HG03575 (cell line): Measurements from ENCODE around the gene ARHGDIA.
"Not testable (repeated sequence)": the region's sequence is repeated elsewhere in the genome, so short reads cannot be mapped to it uniquely, and the experiment has no call there.

Experiments
- ATAC-seq: cut with Tn5 transposase; IDR thresholded peaks from one replicate; pipeline ENCODE4 v1.9.1; 2021; ENCODE audit not compliant: unreplicated experiment, insufficient number of reproducible peaks, low FRiP score; ENCODE audit errors: extremely low read depth

The ARHGDIA gene

GRCh38 chr17:81849457-81849856 is 21.7 kb downstream of the ARHGDIA start:
- no peak for ATAC-seq

- no peak for ATAC-seq
Observed at GRCh38 chr17:81846743-81847689, 24.1 kb downstream of the ARHGDIA start.

- no peak for ATAC-seq
Observed at GRCh38 chr17:81845881-81846742, 25.0 kb downstream of the ARHGDIA start.

DNA sequence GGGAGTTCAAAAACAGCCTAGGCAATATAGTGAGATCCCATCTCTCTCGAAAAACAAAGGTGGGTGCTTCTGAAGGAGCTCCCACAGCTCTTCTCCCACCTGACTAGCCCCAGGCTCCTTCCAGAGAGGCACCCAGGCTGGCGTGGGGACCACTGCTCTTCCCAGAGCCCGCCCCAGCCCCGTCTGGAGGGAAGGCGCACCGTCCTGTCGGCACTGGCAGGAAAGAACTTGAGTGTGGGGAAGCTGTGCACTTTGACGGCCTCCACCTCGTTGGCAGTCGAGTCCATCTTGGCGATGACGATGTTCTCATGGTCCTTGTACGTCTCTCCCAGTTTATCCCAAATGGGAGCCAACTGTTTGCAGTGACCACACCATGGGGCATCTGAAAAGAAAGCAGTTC is 25.8 kb downstream of the ARHGDIA start:
- no peak for ATAC-seq

DNA sequence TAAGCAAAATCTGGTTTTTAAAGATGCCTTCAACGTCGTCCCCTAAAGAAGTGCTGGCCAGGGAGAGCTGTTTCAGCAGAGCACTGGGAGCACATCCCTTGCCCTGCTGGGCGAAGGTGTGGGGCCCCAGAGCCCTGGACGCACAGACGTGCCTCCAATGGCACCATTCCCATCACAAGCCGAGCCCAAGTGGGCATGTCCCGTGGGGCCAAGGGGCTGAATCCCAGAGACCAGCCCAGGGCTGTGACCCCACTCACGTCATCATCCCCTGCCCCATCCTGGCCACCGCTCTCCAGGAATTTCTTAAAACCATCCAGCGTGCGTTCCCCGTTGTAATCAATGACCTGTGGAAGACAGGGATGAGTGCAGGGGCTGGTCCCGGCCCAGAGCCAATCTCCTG is 26.2 kb downstream of the ARHGDIA start:
- ATAC-seq, result no peak

- ATAC-seq, result no peak
Observed at GRCh38 chr17:81844327-81844851, 26.7 kb downstream of the ARHGDIA start.

DNA sequence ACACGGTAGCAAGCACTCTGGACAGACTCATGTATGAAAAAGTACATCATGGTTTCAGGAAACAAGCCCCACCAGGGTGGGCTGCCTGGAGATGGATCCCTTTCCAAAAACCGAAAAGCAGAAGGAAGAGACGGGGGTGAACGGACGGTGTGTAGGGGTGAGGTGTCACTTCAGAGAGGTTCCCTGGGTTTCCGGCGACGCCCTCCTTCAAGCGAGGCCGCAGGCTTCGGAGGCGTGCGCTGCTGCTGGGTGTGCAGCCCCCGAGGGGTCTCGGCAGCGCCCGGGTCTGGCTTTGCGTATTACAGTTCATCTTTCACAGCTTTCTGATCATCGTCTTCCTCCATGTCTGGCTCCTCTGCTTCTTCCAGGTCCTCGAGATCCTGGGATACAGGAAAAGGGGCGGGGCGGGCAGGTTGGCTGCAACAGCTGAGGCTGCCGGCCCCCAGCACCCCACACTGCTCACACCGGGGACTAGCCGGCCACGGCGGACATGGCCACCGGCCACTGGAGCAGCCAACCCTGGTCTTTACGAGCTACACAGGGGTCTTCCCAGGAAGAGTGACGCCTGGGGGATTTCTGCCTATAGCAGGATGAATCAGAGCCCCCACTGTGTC is 27.3 kb downstream of the ARHGDIA start:
- no peak for ATAC-seq

- no peak for ATAC-seq
Observed at GRCh38 chr17:81842725-81843504, 28.2 kb downstream of the ARHGDIA start.

DNA sequence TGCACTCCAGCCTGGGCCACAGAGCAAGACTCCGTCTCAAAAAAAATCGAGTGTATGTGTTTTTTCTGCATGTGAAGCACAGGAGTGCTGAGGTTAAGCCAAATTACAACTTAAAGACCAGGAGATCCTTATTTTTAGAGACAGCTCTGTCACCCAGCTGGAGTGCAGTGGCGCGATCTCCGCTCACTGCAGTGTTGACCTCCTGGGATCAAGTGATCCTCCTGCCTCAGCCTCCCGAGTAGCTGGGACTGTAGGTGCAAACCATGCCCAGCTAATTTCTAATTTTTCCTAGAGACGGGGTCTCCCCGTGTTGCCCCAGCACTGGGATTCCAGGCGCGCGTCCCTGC is 28.8 kb downstream of the ARHGDIA start:
- ATAC-seq, result no peak

DNA sequence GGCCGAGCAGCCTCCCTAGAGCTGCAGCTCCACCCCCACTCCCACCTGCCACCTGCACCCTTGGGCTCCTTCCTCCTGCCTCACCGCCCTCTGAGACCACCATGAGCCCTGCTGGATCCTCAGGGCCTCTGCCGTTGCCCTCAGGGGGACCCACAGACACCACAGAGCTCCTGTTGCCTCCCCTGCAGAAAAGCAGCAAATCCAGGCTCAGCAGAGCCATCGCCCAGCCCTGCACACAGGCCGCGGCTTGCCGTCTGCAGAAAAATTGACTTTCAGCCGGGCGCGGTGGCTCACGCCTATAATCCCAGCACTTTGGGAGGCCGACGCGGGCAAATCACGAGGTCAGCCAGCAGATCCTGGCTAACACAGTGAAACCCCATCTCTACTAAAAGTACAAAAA is 29.3 kb downstream of the ARHGDIA start:
- no peak for ATAC-seq

DNA sequence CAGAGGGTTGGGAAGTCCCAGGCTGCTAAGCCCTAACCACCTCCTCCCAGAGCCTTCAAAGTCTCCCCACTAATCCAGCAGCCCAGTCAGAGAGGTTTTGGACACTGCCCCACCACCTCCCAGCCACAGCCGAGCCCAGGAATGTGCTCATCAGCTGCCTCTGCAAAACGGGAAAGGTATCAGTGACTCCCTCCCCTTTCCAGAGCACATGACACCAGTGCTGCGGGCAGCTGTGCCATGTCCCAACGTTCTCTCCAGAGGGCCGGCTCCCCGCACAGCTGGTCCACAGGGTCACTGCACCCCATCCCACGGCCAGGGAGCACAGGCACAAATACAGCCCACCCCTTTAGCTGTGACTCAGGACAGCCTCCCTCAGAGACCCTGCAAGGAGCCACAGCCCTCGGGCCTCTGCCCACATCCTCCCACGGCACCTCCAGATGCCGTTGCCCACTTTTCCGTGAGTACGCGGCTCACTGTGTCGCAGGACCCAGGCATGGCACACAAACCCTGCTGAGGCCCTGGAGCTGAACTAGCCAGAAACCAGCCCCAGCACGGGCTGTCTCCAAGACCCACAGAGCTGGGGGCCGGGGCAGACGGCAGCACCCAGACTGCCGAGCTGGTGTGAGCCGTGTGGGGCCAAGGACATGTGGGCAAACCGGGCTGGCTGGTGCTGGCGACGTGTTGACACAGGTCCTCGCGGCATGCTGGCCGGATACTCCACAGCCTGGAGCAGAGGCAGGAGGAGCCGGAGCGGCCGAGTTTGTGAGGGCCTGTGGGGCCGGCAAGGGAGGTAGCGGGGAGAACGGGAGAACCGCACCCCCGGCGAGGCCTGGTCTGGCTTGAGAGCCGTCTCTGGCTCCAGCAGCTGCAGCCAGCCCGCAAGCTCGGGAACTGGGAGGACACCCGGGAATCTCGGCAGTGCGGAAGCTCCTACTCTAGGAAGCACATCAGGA is 30.0 kb downstream of the ARHGDIA start:
- ATAC-seq, result no peak

GRCh38 chr17:81840059-81840458 is 31.1 kb downstream of the ARHGDIA start:
- not testable (repeated sequence) for ATAC-seq

DNA sequence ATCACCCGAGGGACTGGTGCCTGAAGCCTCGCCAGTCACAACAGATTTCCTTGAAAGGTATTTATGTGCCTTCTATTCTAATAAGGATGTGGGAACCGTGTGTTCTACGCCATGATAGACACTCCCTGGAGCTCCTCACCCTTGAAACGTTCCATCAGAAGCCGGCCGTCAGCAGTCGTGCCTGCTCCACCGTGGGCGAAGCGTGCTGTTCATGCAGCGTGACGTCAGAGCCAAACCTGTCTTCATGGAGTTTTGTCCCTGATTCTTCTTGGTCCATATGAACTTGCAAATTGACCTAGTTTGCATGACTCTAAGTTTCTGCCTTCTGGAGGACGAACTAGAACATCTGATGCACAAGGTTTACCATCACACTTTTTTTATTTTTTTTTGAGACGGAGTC is 31.8 kb downstream of the ARHGDIA start:
- ATAC-seq, result no peak

GRCh38 chr17:81838753-81839255 is 32.3 kb downstream of the ARHGDIA start:
- no peak for ATAC-seq

DNA sequence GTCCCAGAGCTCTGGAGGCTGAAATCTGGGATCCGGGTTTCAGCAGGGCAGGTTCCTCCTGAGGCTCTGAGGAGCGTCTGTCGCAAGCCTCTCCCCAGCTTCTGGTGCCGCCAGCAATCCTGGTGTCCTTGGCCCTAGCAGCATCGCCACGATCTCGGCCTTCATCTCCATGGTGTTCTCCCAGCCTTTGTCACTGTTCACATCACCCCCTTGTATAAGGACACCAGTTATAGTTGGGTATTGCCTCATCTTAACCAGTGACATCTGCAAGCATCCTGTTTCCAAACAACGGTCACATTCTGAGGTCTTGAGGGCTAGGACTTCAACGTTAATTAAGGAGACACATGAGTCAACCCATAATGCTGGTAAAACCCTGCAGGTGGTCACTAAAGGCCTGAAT is 33.5 kb downstream of the ARHGDIA start:
- no peak for ATAC-seq

DNA sequence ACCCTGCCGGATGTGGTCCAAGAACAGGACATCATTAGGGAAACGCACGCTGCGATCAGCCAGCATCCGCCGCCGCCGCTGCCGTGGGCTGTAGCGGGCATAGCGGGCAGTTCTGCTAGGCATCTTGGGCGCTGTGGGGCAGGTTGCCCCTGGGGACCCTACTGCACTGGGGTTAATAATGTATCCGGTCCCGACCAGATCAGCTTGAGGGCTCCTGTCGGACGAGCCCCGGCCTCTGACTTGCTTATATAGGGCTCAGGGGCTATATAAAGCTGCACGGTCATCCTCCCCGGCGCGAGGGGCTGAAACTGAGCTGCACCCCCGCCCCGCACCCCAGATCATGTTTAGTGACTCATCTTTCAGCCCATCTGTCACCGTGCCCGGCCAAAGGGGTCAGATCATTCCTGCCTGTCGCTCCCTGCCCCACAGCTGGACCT is 36.3 kb downstream of the ARHGDIA start, which contains the start of gene PPP1R27:
PPP1R27 (minus strand) TSS at position 220 of the 437 bp plus-strand sequence; CDS start at position 123, 97 bp downstream.
- ATAC-seq, result no peak
